Stimulated activated CD8-positive, alpha-beta memory T cell treated with anti-CD3 and anti-CD28 coated beads, Interleukin-2, amount 100 ng/mL, for 1 hour (primary cell): ENCODE measurements around the gene APIP.
"Not testable (repeated sequence)": the region's sequence is repeated elsewhere in the genome, so short reads cannot be mapped to it uniquely, and the experiment has no call there.

ENCODE experiments used
- DNase-seq, 2 donors: peaks; one replicate each; pipeline ENCODE4 v3.0.0-alpha.2; 2020; ENCODE audit warnings: low read depth in 2 of 2

The APIP gene

DNA sequence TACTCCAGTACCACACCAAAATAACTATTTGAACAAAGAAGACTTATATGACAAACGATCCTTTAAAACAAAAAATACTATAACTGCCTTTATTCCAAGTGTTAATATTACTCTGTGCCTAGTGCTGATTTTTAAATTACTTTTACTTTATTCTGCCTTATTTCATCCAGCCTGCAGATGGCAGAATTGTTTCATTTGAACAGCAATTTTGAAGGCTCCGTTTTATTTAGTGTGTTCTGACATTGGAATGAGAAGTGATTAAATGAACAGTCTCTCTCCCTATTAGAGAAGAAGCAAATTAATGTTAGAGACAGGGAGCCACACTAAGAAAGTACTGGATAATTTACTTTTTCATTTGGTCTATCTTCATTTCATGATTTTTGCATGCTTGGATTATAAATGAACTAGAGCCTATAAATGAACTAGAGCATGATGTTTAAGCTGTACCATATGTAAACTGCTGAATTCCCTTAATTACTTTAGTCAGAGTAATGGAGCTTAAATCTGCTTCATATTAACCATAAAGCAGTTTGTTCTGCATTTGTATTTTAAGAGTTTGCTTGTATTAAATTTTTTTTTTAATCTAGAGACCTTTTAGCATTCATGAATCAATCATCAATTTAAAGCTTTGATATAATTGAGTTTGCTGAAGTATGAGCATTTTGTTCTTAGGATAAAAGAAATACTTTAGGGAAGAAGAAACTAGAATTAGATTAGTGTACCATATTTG, 10.1 kb upstream of the APIP start:
- DNase-seq, result no peak

DNA sequence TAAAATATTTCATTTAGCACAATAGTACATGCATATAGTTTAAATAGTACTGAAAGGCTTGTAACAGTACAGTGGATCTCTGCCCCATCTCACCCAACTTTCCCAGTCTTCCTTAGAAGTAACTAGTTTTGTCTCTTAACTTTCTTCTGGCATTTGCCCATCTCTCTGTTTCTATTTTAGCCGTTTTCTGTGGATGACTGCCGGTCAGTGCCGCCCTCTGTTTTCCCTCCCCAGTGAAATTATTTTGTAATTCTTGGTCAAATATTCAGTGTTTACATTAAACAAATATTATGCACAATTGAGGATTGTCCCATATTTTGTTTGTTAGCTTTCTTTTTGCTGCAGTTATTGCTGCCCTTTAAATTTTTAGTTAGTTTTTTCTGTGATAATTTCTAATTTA, 8.5 kb upstream of the APIP start:
- DNase-seq, result no peak

DNA sequence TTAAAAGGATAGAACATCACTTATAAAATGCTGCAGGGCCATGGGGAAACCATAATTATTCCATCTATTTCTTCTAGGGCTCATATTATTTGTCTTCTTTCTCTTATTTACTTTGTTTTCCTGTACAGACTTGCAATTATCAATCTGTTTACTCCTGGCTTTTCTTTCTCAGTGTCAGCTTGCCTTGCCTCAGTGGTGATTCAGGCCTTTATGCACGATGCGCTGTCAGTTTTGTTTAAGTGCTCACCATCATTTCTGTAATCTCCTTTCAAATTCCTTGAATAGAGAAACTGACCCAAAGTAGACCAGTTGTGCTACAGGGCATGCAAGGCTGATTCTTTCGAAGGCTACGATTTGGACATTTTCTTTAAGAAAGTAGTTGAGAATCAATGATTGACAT, 5.0 kb upstream of the APIP start:
- DNase-seq, result no peak

DNA sequence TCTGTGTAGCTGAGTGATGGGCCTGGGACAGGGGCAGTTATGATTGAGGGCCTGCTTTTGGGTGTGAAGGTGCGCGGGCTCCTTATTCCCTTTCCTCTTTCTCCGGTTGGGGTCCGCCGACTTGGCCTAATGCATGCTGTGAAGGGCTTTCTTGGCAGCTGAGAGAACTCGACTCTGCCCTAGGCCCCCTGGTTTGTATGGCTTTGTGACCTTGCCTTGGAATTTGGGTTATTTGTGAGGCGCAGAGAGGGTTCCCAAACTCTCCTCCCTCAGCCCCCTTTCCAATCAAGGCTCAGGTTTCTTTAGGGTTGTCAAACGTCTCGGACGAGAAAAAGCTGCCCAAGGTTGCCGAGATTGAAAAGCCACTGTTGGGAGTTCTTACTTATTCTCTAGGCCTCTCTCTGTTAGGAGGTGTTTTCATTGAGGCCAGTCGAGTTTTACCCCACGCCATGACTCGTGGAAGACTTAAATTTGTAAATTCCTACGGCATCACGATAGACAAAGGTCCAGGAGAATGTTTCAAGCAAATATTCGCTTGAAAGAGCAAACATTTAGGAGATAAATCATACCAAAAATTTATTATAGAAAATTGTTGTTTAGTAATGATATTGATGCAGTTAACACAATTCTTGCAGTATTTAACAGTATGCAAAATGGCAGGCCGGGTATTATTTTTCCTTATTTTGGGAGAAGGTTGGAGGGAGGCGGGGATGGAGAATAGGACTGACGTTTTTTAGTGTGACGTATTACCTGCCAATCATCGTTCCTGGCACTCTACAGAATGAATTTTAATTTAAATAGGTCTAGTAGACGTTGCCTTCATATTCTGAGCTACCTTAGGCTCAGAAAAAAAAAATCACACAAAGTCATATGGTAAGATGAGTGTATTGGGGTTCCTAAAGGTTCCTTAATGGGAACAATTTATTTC, 928 bp upstream of the APIP start:
- DNase-seq, result no peak

DNA sequence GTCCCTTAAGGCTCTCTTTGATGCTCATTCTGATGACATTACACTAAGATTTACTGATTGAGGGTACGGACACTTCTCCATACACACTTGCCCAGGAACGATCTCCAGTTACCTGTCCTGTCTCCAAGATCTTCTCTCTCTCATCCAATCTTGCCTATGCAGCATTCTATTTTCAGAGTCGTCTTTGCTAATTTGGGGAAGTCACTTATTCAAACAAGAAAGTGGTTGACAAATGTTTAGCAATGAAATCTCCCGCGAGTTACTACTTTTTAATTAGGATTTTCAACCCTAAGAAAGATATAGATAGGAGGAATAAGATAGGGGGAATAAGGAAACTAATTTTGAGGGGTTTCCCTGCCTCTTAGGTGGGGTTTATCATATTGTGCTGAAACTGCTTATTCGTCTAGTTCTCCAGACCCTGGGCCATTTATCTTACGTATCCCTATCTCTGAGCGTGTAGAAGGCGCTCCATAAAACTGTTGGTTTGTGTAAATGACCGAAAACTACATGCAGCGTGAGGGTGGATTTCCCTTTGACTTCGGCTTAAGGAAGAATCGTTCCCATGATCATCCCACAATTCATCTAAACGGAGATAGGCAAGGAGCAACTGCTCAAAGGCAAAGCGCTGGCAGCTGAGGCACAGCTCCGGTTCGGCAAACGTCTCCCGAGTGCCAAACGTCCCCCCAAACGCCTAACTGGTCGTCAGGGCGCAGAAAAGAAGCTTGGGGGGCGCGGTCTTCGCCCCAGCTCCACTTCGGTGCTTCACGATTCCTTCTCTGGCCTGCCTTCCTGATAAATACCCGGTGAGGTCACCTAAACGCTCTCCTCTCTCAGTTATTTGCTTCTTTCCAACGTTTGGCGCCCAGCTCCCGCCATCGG, 804 bp downstream of the APIP start:
- DNase-seq, result peak in 1 of 2 donors; percentile 0

DNA sequence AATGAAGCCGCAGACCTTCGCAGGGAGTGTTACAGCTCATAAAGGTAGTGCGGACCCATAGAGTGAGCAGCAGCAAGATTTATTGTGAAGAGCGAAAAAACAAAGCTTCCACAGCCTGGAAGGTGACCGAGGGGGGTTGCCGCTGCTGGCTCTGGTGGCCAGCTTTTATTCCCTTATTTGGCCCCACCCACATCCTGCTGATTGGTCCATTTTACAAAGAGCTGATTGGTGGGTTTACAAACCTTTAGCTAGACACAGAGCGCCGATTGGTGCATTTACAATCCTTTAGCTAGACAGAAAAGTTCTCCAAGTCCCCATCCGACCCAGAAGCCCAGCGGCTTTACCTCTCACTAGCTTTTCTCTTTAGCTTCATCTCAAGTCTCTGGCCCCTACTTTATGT, 2.6 kb downstream of the APIP start:
- not testable (repeated sequence) for DNase-seq

DNA sequence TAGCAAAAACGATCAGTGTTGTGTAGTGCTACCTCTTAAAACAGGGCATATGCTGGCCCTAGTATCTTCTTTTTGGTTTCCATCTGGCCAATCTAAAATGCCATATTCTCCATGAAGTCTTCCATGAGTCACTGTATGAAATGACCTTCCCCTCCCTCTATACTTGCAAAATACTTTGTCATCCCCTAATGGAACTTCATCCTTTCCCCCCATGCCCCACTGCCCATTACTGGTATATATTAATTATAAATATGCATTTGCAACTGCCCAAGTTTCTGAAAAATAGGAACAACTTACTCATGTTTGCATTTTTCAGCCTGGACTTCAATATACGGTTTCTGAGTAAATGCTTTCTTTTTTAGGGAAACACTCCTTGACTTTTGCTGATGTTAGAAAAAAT, 4.5 kb downstream of the APIP start:
- DNase-seq, result no peak

DNA sequence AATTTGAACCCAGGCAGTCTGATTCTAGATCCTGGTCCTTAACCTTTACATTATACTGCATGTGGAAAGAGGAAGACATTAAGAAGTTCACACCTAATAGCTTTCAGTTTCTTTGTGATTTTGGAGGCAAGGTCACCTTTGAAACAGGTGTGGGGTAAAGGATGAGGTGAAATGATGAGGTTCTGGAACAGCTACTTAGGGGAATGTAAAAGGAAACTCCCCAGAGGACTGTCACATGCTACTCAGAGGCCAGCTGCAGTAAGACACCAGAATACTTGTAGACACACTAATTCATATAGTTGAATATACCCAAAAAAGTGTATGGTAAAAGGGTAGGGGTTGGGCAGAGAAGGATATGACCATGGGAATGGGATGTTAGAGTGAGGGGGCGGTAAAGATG, 5.4 kb downstream of the APIP start:
- no peak for DNase-seq

DNA sequence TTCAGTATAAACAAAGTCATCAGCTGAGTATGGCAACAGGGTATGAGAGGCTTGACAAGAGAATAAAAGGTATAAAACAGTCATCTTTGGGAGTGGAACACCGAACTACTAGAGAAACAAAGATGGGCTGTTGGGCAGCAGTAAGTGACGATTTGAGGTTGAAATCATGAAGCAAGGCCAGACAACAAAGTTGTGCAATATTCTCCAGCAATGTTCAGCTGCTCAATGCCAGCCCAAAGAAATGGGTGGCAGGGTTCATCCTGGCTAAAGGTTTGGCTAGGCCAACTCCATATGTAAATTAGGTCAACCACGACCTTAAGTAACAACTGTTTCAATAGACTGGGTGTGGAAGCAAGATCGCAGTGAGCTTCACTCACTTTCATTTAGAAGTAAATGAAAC, 6.2 kb downstream of the APIP start:
- no peak for DNase-seq

DNA sequence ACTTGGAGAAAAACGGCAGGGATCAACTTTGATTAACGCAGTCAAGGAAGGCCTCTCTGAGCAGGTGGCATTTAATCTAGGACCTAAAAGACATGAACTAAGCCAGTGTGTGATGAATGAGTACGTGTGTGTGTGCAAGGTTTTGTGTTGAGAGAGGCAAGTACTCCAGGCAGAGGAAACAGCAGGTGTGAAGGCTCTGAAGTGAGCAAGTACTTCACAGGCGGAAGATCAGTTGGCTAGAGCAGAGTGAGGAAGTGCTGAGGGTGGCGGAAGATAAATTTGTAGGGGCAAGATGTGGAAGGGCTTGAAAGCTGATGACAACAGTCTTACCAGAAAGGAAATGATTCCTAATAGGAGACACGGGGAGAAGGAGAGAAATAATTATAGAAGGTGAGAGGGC, 6.8 kb downstream of the APIP start:
- DNase-seq, result no peak

DNA sequence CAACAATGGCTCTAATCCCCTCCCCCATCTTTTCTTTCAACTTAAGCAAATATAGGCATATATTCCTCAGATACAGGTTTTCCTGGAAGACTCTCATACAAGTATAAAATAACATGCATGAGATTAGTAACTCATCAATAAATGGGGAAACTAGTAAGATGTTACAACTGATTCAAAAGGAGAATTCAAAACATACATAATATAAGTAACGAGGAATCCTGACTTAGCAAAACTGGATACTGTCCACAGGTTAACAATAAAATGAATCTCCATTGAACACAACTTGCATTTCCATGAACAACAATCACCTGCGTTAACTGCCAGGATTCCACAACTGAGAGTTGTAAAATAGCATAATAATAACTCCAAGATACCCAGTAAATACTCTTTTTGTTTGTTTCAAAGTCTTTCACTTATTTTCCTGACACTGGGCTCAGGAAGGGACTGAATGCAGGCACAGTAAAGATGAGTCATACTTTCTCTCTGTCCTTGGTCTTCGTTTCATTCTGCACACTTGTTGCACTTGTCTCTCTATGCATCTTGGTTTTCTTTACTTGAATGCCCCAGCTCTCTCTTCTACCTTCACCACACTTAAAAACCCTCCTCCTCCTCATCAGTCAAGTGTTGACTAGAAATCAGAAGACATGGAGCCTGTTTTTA, 8.1 kb downstream of the APIP start:
- DNase-seq, result no peak

DNA sequence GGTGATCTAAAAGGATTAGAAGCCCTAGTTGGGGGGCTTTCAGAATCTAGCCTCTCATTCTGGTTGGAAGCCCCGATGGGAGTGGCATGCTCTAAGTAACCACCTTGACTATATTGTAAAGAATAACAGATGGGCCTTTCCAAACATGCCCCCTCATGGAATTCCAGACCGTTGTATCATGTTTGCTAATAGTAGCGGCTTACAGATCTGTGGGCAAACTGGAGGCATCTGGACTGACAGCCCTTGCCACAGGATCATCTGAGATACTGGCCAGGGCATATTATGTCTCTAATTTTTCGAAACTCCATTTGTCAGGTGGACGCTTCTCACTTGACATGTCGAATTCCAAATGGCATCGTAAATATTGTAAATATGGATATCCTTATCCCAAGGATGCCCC, 10.5 kb downstream of the APIP start:
- no peak for DNase-seq

DNA sequence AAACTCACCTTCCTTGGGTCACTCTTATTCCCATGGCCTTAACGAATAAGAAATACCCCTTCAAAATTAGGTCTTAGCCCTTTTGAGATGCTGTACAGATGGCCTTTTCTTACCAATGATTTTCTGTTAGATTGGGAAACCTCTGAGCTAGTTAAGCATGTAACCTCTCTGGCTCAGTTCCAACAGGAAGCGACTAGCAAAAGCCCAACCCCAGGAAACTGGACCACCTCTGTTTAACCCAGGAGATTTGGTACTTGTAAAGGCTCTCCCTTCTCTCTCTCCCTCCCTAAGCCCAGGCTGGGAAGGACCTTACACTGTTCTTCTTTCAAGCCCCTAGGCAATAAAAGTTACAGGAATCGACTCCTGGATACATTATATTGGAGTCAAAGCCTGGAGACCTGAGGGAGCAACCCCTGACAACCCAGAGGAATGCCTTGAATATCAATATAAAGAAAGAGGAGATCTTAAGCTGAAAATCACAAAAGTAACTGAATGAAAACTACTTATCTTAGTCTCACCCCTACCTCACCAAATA, 11.7 kb downstream of the APIP start:
- no peak for DNase-seq

DNA sequence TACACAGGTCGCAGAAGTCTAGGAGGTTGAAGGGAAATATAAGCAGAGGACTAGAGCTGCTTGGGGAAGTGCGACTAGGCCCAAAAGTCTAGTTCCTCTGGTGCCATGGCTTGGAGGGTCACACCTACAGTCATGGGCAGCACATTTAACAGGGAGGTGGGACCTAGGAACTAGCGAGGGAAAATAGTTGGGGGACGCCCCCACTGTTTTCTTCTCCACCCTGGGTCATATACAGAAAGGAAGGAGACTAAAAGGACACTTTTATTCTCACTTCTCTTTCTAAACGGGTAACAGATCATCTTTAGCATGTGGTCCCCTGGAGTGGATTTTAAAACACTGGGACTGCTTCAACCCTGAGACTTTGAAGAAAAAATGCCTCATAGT, 16.6 kb downstream of the APIP start:
- no peak for DNase-seq

DNA sequence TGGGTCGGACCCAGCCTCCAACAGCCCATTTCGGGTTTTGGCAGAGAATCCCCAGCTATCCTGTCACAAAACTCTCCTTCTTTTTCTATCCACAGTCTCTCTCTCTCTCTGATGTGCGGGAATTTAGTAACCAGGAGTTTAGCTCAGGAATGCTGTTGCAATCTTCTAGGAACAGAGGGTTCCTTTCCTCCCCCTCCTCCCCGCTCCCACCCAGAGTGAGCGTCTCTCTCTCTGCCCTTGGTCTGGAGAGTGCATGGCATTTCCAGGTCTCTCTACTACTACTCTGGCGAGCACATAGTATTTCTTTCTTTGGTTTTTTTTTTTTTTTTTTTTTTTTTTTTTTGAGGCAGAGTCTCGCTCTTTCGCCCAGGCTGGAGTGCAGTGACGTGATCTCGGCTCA, 17.7 kb downstream of the APIP start:
- no peak for DNase-seq

DNA sequence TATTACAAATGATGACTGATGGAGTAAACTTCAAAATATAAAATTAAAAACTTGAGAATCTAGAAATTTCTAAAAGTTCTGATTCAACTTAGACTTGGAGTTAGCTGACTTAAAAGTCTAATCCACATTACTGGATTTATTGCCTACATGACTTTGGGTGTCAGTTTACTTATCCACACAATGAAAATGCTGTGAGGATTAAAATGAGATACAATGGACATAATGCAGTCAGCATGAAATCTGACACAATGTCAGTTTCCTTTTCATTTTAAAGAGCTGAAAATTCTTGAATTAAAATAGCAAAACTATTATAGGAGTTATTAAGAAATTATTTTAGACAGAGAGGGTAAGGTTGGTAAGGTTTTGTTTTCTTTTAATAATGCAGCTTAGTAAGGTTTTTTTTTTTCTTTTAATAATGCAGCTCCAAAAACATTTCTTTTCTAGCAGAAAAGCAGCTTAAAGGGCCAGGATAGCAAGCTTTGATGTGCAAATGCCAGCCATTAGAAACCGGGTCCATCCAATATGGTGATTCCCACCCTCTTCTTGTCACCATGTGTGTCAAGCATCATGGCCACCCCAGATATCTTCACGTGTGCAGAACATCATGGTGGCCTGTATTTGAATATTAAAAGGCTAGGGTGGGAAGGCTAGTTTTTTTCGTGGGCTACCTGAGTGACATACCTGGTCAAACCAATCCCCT, 18.9 kb downstream of the APIP start:
- no peak for DNase-seq

DNA sequence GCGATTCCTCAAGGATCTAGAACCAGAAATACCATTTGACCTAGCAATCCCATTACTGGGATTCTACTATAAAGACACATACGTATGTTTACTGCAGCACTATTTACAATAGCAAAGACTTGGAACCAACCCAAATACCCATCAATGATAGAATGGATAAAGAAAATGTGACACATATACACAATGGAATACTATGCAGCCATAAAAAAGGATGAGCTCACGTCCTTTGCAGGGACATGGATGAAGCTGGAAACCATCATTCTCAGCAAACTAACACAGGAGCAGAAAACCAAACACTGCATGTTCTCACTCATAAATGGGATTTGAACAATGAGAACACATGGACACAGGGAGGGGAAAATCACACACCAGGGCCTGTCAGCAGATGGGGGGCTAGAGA, 20.0 kb downstream of the APIP start:
- DNase-seq, result not testable (repeated sequence)

DNA sequence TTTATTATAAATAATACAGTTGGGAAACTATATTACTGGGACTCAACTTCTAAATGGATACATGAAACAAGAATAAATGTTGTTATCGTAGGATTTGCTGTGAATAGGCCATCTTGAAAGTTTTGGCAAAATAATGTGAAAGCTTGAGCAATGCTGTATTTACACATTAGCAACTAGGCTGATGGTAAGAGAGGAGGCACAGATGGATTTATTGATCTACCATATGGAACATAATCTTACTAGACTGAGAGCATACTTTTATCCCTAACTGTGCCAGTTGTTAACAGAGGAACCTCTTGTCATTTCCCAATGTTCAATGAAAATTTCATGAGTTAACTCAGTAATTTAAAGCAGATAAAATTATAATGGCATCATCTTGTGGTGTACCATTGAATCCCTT, 22.8 kb downstream of the APIP start:
- DNase-seq, result no peak

DNA sequence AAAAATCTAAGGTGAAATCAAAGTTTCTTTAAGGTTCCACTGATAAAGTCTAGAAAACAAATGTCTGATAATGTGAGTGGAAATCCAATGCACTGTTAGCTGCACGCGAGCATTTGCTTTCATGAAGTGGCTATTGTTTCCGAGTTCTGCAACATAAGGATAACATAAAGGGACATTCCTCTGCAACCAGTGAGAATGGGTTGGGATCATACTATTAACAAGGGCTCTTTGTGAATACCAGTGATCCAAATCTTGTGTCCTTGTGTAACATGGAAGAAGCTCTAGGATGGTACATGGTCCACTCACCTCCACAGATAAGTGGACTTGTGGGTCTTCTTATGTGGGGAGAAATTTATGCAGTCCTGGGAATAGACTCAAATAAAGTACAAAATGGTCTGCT, 24.6 kb downstream of the APIP start:
- no peak for DNase-seq

DNA sequence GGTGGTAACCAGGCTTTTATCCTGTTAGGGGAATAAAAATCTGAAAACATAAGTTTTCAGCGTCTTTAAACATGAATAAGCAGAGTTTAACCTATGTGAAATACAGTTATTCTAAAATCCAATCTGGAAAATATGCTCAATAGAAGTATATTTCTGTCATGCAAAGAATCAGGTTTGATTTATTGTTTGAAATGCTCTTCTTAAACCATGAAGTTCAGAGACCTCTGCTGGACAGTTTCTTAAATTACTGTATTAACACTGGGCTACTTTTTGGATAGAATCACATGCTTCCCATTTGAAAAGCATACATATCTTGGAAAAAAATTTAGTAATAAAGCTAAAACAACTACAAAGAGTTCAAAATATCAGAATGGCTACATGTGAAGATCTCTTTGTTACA, 25.4 kb downstream of the APIP start:
- DNase-seq, result no peak

DNA sequence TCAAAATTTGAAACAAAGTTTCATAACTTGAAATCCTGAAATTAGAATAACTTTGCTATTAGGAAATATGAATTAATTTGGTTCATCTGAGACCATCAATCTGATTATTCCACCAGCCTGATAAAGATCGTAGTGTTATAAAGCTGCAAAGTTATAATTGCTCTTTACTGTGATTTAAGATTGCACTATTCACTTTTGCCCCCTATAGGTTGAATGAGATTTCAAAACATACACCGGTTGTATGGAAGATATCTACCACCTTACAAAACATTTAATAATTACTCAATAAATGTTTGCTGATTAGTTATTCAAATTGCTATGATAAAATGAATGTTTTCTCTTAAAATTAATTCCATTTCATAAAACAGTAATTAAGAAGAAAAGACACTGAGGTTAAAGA, 26.1 kb downstream of the APIP start:
- DNase-seq, result no peak
